ENCODE results near the gene MLLT1.

- no peak for TF ChIP-seq CTCF (IDR thresholded peaks at IDR 0.05)
- no peak for TF ChIP-seq POLR2A (IDR thresholded peaks at IDR 0.05)
These were observed 92.4 kb downstream of the MLLT1 start for GRCh38 chr19:6187374-6187773.
